SH-SY5Y (cell line): Measurements from ENCODE around the gene CCR2.

Source experiments
- GATA2 ChIP-seq: IDR thresholded peaks from 2 replicates; pipeline ENCODE4 v1.6.1; 2011; ENCODE audit warnings: mild to moderate bottlenecking, low read depth, low read length
- GATA3 ChIP-seq: IDR thresholded peaks from 2 replicates; pipeline ENCODE4 v1.6.1; 2011; ENCODE audit warnings: low read depth, mild to moderate bottlenecking, low read length, moderate library complexity

GRCh38 chr3:46389306-46389705 is 35.4 kb downstream of the CCR2 start:
- no peak for TF ChIP-seq GATA2
- TF ChIP-seq GATA3: no peak
